OCI-LY7 (cell line): ENCODE data around the gene PELI2. TPM values are rescaled to one million over a fixed set of nuclear protein-coding genes. Genes with fewer than 3 reads are reported as not detected.

Source experiments
- BruUV-seq: library from RNA; stranded (reverse); fragments of 400-500 nt; replicated peaks from 2 replicates; lab custom pipeline; 2021; lab: Mats Ljungman, UMichigan
- CTCF ChIA-PET: fragments of 300-600 bp; sonication (Branson Sonifier 250); formaldehyde crosslinking; loops from one replicate; lab custom pipeline; 2022; ENCODE audit warnings: antibody characterized with exemption; ENCODE audit not compliant: unreplicated experiment; lab: Charles Lee
- POLR2A ChIA-PET: fragments of 300-600 bp; sonication (Branson Sonifier 250); formaldehyde crosslinking; loops from one replicate; lab custom pipeline; 2022; ENCODE audit warnings: antibody characterized with exemption; lab: Charles Lee
- DNase-seq: peaks from one replicate; pipeline ENCODE4 v3.0.0-alpha.2; 2015; ENCODE audit warnings: low spot score
- H2AFZ ChIP-seq: fragments of 200-600 bp; sonication (generic), shearing (Covaris generic); 2 replicates; pipeline ENCODE4 v1.6.1; 2014; ENCODE audit warnings: mild to moderate bottlenecking, antibody characterized with exemption, low read length, moderate library complexity
- H3K27ac ChIP-seq: fragments of 200-600 bp; sonication (generic); 2 replicates; pipeline ENCODE4 v1.5.1; 2014; ENCODE audit warnings: mixed run types, low read depth, mild to moderate bottlenecking, moderate library complexity, low read length, inconsistent platforms; ENCODE audit not compliant: poor library complexity, severe bottlenecking
- H3K36me3 ChIP-seq: fragments of 200-600 bp; sonication (generic); 2 replicates; pipeline ENCODE4 v1.6.1; 2014; ENCODE audit warnings: mild to moderate bottlenecking, antibody characterized with exemption, low read length, moderate library complexity, mixed read lengths; ENCODE audit not compliant: insufficient read depth
- H3K4me1 ChIP-seq: fragments of 200-600 bp; sonication (generic); 2 replicates; pipeline ENCODE4 v1.5.1; 2014; ENCODE audit warnings: mild to moderate bottlenecking, low read length; ENCODE audit not compliant: insufficient read depth, poor library complexity, severe bottlenecking
- H3K4me2 ChIP-seq: fragments of 200-600 bp; sonication (generic); 2 replicates; pipeline ENCODE4 v1.6.1; 2014; ENCODE audit warnings: mild to moderate bottlenecking, low read length
- H3K4me3 ChIP-seq: fragments of 200-600 bp; sonication (generic); 2 replicates; pipeline ENCODE4 v1.5.1; 2014; ENCODE audit warnings: mild to moderate bottlenecking, low read depth, low read length; ENCODE audit not compliant: poor library complexity, severe bottlenecking
- H3K79me2 ChIP-seq: fragments of 200-600 bp; sonication (generic); 2 replicates; pipeline ENCODE4 v1.6.1; 2016; ENCODE audit warnings: low read depth, mild to moderate bottlenecking, low read length, moderate library complexity, mixed read lengths; ENCODE audit not compliant: insufficient read depth
- H3K9me2 ChIP-seq: fragments of 200-600 bp; sonication (generic); 2 replicates; pipeline ENCODE4 v1.6.1; 2016; ENCODE audit warnings: mild to moderate bottlenecking, low read length, mixed read lengths; ENCODE audit not compliant: insufficient read depth
- H3K9me3 ChIP-seq: fragments of 200-600 bp; sonication (generic); 2 replicates; pipeline ENCODE4 v1.6.1; 2014; ENCODE audit warnings: mild to moderate bottlenecking, mixed run types, low read length, mixed read lengths
- H4K20me1 ChIP-seq: fragments of 200-600 bp; sonication (generic); 2 replicates; pipeline ENCODE4 v1.6.1; 2014; ENCODE audit warnings: mild to moderate bottlenecking, antibody characterized with exemption, low read length, moderate library complexity, mixed read lengths; ENCODE audit not compliant: insufficient read depth
- EZH2phosphoT487 ChIP-seq: fragments of 200-600 bp; sonication (generic); IDR thresholded peaks from 2 replicates; pipeline ENCODE4 v1.6.1; 2018; ENCODE audit warnings: low read depth, borderline replicate concordance, mild to moderate bottlenecking, mixed run types, antibody characterized with exemption, low read length, moderate library complexity, mixed read lengths
- intact Hi-C: fragments of 100-400 bp; cut with micrococcal nuclease; formaldehyde crosslinking; loops from one replicate; pipeline ENCODE4 v1.10.0; 2022; ENCODE audit not compliant: unreplicated experiment
- total RNA-seq, 2 experiments: library from RNA; depleted of rRNA in 1 of 2; stranded (reverse); fragments of >200 nt in 1 of 2; shearing (Covaris generic) in 1 of 2; gene quantifications; 2 replicates each; pipeline ENCODE4 v1.2.3, GENCODE V29; 2014 to 2022
- TF ChIP-seq, protein P1 (sequence below): fragments of 200-600 bp; sonication (generic); conservative IDR thresholded peaks from 2 replicates; pipeline ENCODE4 v1.5.1; 2014; ENCODE audit warnings: mild to moderate bottlenecking, antibody characterized with exemption, low read length, moderate library complexity, mixed read lengths

PELI2 gene
- total RNA-seq, 2 experiments from 2014 or later, result 2.8 to 3.8 TPM

DNA sequence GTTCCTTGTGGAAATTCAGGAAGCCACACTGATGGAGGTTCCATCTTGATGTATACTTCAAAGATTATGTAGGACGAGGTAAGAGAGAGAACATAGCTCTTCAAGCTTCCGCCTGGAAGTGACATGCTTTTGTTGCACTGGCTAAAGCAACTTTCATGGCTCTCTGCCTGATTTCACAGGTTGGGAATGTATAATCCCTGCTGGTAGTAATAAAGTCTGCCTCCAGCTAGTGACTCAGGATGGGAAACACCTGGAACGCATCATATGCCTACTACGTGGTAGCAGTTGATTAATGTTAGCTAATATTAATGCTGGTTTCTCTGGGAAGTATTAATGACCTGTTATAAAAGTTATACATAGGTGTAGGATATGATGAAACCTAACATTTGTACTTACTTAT lies 71.1 kb downstream of the PELI2 start:
- Histone ChIP-seq H3K4me3 (no peak overlapping the region), H3K36me3 (no peaks in the 10 kb centered on the region), H3K9me2 (no peaks in the 10 kb centered on the region; the same call in 1 of the 2 replicates), H3K4me1 (peaks cover 4% of the 10 kb centered on the region), H4K20me1 (no peaks in the 10 kb centered on the region), H3K4me2 (no peak overlapping the region), H3K9me3 (no peaks in the 10 kb centered on the region; the same call in 1 of the 2 replicates), H3K27ac (no peak overlapping the region), H2AFZ (no peak overlapping the region), H3K79me2 (no peaks in the 10 kb centered on the region)
- no peak for TF ChIP-seq EZH2phosphoT487
- TF ChIP-seq, protein P1, sequence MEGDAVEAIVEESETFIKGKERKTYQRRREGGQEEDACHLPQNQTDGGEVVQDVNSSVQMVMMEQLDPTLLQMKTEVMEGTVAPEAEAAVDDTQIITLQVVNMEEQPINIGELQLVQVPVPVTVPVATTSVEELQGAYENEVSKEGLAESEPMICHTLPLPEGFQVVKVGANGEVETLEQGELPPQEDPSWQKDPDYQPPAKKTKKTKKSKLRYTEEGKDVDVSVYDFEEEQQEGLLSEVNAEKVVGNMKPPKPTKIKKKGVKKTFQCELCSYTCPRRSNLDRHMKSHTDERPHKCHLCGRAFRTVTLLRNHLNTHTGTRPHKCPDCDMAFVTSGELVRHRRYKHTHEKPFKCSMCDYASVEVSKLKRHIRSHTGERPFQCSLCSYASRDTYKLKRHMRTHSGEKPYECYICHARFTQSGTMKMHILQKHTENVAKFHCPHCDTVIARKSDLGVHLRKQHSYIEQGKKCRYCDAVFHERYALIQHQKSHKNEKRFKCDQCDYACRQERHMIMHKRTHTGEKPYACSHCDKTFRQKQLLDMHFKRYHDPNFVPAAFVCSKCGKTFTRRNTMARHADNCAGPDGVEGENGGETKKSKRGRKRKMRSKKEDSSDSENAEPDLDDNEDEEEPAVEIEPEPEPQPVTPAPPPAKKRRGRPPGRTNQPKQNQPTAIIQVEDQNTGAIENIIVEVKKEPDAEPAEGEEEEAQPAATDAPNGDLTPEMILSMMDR, result no peak
- BruUV-seq, result no TSS peak
- ChIA-PET CTCF (no interaction called here), POLR2A (interaction anchor here (0.6 kb wide), 2 partner anchors 9 to 1498 kb away, joined by 3 to 8 read pairs; no protein-coding TSS in a partner anchor)
- DNase-seq, result no peak
- intact Hi-C loops, result no loop called here

DNA sequence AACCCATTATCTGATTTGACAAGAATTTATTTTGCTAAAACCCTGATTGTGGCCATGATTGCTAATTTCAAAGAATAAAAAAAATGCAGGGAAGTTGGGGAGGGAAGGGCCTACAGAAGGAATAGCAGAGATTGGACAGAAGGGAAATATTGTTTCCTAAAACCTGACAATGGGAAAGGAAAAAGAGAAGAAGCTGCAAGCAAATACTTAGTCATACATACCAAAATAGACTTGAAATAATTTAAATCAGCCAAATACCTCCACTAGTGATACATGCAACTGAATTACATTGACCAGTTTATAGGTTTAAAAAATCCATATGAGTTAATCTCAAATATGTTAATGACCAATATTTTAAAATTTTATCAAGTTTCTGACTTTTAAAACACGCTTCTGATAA lies 75.1 kb downstream of the PELI2 start:
- Histone ChIP-seq H3K79me2 (no peaks in the 10 kb centered on the region), H3K27ac (no peak overlapping the region), H3K4me1 (peaks cover 33% of the 10 kb centered on the region), H3K36me3 (no peaks in the 10 kb centered on the region), H2AFZ (no peak overlapping the region), H3K9me3 (no peaks in the 10 kb centered on the region; the same call in 1 of the 2 replicates), H3K9me2 (no peaks in the 10 kb centered on the region; the same call in 1 of the 2 replicates), H4K20me1 (no peaks in the 10 kb centered on the region), H3K4me3 (no peak overlapping the region), H3K4me2 (no peak overlapping the region)
- no peak for TF ChIP-seq EZH2phosphoT487
- TF ChIP-seq, protein P1, result no peak
- ChIA-PET CTCF (no interaction called here), POLR2A (no interaction called here)
- BruUV-seq, result no TSS peak
- no peak for DNase-seq
- intact Hi-C loops, result no loop called here

DNA sequence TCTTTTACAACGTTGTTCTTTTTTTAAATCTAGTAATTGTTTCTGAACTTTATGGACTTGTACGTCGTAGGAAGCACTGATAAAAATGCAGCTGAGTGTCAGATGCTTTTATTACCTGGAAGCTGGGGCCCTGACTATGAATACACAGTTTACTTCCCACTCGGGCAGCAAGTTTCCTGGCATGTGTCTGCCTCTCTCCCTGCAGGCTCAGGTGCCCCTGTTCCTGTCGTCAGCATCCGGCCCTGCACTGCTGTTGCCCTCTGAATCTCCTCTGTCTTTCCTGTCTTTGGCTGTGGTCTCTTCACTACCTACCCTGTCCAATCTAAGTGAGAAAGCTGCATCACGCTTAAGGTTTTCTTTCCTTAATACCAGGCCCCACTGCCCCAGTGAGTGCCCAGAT lies 75.8 kb downstream of the PELI2 start:
- ChIA-PET POLR2A (no interaction called here), CTCF (interaction anchor here (1.0 kb wide), 1 partner anchor 18 kb away, joined by 4 read pairs; no protein-coding TSS in a partner anchor)
- Histone ChIP-seq H3K79me2 (no peaks in the 10 kb centered on the region), H3K27ac (peak overlapping the region; percentile 95), H2AFZ (no peak overlapping the region; the same call in 1 of the 2 replicates), H3K9me3 (no peaks in the 10 kb centered on the region; the same call in 1 of the 2 replicates), H3K4me3 (no peak overlapping the region), H3K4me1 (peaks cover 33% of the 10 kb centered on the region), H4K20me1 (no peaks in the 10 kb centered on the region), H3K36me3 (no peaks in the 10 kb centered on the region), H3K9me2 (no peaks in the 10 kb centered on the region), H3K4me2 (no peak overlapping the region)
- TF ChIP-seq, protein P1, result no peak
- no peak for TF ChIP-seq EZH2phosphoT487
- no peak for DNase-seq
- intact Hi-C loops, result no loop called here
- no TSS peak for BruUV-seq
